ENCODE measurements around the gene CANT1.
"Not testable (repeated sequence)": the region's sequence is repeated elsewhere in the genome, so short reads cannot be mapped to it uniquely, and the experiment has no call there.

CANT1 gene

DNA sequence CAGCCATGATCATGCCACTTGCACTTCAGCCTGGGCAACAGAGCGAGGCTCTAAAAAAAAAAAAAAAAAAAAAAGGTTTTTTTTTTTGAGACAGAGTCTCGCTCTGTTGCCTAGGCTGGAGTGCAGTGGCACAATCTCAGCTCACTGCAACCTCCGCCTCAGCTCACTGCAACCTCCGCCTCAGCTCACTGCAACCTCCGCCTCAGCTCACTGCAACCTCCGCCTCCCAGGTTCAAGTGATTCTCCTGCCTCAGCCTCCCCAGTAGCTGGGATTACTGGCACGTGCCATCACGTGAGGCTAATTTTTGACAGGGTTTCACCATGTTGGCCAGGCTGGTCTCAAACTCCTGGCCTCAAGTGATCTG, 46.6 kb downstream of the CANT1 start:
- not testable (repeated sequence) for H3K4me3 ChIP-seq (ENCODE audit: low read depth, low read length)

- no peak overlapping the region for H3K4me3 ChIP-seq (ENCODE audit: low read depth, low read length)
Measured at GRCh38 chr17:78962345-78962983, 47.1 kb downstream of the CANT1 start.

GRCh38 chr17:78961571-78961970, 48.0 kb downstream of the CANT1 start:
- no peak overlapping the region for H3K4me3 ChIP-seq (ENCODE audit: low read depth, low read length)

GRCh38 chr17:78960928-78961327, 48.6 kb downstream of the CANT1 start:
- no peak overlapping the region for H3K4me3 ChIP-seq (ENCODE audit: low read depth, low read length)

GRCh38 chr17:78959803-78960202, 49.8 kb downstream of the CANT1 start:
- H3K4me3 ChIP-seq (ENCODE audit: low read depth, low read length), result no peak overlapping the region

- H3K4me3 ChIP-seq (ENCODE audit: low read depth, low read length), result no peak overlapping the region
Measured at GRCh38 chr17:78958641-78959127, 50.9 kb downstream of the CANT1 start.

GRCh38 chr17:78957128-78957527, 52.4 kb downstream of the CANT1 start:
- no peak overlapping the region for H3K4me3 ChIP-seq (ENCODE audit: low read depth, low read length)

GRCh38 chr17:78956254-78956653, 53.3 kb downstream of the CANT1 start:
- no peak overlapping the region for H3K4me3 ChIP-seq (ENCODE audit: low read depth, low read length)

DNA sequence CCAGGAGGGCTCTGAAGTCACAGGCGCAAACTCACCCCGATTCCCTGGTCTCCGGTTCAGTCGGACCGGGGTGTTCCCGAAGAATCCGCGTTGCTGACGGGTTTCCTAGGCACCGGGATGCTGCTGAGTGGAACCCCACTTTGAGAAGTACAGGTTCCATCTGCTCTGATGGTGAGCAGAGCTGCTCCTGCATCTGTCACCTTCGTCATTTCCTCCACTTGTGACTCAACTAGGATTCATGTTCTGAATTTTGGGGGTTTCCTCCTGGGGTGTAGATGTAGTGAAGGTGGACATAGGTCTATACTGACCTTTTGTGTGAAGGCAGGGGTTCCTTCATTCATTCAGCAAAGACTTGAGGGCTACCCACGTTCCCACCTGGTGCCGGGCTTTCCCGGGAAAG, 54.9 kb downstream of the CANT1 start:
- H3K4me3 ChIP-seq (ENCODE audit: low read depth, low read length), result no peak overlapping the region

GRCh38 chr17:78953356-78954350, 55.9 kb downstream of the CANT1 start:
- H3K4me3 ChIP-seq (ENCODE audit: low read depth, low read length), result no peak overlapping the region

GRCh38 chr17:78952706-78953105, 56.9 kb downstream of the CANT1 start:
- no peak overlapping the region for H3K4me3 ChIP-seq (ENCODE audit: low read depth, low read length)

DNA sequence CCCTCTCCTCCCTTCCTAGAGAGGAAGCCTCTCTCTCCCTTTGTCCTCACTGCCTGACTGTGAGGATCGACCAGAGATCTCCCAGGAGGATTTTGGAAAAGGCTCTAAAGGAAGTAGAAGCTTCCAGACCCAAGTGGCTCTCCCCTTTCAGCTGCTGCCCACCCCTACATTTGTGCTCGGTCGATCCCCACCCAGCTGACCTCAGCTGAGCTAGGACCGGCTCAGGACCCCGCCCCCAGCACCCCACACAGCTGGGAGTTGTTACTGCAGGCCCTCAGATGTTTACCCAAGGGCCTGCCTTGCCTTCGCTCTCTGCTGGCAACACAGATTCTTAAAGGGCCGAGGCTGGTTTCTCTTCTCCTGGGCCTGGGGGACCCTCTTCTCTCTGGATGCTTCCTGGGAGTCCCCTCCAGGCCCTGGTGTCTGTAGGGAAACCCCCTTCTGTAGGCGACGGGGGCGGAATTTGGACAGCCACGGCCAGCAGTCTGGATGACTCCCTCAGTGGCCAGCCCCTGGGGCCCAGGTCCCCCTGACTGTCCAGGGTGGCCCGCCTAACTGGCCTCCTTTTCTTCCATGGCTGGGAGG, 57.5 kb downstream of the CANT1 start:
- H3K4me3 ChIP-seq (ENCODE audit: low read depth, low read length), result no peak overlapping the region

DNA sequence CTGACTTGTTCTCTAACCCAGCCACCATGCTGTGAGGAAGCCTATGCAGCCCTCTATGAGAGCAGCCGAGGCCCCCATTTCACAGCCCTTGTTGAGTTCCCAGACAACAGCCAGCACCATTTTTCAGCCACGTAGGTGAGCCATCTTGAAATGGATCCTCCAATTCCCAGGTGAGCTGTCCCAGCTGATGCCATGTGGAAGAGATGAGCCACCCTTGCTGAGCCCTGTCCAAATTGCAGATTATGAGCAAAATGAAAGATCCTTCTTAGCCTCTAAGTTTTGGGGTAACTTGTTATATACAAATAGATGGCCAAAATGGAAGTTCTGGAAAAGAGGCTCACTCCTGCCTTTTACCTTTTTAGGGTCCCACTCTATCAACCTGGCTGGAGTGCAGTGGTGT, 58.7 kb downstream of the CANT1 start:
- no peak overlapping the region for H3K4me3 ChIP-seq (ENCODE audit: low read depth, low read length)

DNA sequence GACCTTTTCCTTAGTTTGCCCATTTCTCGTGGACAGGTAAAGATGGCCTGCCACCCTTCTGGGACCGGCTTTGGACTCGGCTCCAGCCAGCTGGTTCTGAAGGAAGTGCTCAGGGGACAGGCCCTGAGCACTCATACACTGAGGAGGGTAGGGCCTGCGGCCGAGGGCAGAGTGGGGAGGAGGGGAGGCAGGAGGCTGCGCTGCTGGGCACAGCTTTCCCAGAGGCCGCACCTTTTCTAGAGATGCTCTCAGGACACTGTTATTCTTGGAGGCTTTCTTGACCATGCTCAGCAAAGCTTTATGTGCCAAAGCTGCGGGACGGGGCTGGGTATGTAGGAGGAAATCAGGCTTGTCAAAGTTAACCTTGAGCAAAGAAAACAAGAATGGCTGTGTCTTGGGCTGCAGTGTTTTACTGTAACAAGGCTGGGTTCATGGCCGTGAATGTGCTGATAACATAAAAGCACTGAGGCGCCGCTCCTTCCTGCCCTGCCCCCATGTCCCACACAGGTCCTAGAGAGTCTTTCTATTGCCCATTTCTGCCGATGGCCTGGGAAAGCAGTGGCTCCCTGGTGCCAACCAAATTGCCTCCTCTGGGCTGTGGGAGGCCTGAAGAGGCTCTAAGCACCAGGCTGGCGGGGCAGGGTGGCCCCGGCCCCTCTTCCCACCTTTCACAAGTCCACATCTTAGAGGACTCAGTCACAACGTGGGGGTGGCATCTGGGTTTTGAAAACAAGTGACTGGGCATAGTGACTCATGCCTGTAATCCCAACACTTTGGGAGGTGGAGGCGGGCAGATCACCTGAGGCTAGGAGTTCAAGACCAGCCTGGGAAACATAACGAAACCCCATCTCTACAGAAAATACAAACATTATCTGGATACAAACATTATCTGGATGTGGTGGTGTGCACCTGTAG, 62.1 kb downstream of the CANT1 start:
- H3K4me3 ChIP-seq (ENCODE audit: low read depth, low read length), result no peak overlapping the region

DNA sequence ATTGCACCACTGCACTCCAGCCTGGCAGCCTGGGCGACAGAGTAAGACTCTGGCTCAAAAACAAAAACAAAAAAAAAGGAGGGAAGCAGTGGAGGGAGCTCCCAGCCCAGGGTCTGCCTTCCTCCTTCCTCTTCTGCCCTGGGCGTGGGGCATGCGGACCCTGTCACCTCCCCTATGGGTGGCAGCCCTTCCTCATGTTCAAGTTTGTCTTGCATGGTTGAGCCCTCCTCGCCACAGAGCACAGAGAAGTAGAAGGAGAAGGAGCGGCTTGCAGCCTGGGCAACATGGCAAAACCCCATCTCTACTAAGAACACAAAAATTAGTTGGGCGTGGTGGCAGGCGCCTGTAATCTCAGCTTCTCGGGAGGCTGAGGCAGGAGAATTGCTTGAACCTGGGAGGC, 62.9 kb downstream of the CANT1 start:
- no peak overlapping the region for H3K4me3 ChIP-seq (ENCODE audit: low read depth, low read length)

DNA sequence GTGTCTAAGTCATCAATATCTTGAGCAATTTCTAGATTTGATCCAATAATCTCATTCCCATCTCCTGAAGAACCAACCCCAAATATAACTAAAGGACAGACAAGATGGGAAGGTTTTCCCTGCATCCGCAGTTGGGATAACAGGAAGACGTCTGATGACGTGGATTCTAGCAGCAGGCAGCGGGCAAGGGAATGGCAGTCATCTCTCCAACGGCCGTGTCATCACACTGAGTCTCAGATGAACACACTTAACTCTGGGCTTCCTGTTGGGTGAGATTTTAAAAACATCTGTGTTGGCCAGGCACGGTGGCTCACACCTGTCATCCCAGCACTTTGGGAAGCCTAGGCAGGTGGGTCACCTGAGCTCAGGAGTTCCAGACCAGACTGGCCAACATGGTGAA, 63.4 kb downstream of the CANT1 start:
- no peak overlapping the region for H3K4me3 ChIP-seq (ENCODE audit: low read depth, low read length)

- H3K4me3 ChIP-seq (ENCODE audit: low read depth, low read length), result not testable (repeated sequence)
Measured at GRCh38 chr17:78945455-78945854, 64.1 kb downstream of the CANT1 start.

GRCh38 chr17:78944956-78945355, 64.6 kb downstream of the CANT1 start:
- no peak overlapping the region for H3K4me3 ChIP-seq (ENCODE audit: low read depth, low read length)

DNA sequence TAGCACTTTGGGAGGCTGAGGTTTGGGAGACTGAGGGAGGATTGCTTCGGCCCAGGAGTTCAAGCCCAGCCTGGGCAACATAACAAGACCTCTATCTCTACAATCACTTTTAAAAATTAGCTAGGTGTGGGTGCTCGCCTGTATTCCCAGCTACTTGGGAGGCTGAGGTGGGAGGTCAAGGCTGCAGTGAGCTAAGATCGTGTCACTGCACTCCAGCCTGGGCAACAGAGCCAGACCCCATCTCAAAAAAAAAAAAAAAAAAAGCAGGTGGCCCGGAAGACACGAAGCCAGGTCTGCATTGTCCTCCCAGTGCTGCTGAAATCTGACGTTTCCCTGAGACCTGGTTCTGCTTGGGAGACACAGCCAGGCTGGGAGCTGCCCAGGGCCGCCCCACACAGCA, 65.5 kb downstream of the CANT1 start:
- no peak overlapping the region for H3K4me3 ChIP-seq (ENCODE audit: low read depth, low read length)

All from iPS-11a (cell line).